CD14-positive monocyte (primary cell): ENCODE results near the gene DTX1. TPM values are rescaled to one million over a fixed set of nuclear protein-coding genes. Genes with fewer than 3 reads are reported as not detected.

Source experiments
- DNase-seq, 3 donors: peaks; one replicate each; pipeline ENCODE4 v3.0.0-alpha.2; 2011 to 2022
- H2AFZ ChIP-seq: 2 replicates; pipeline ENCODE4 v1.6.0; 2012; ENCODE audit warnings: mild to moderate bottlenecking, low read depth, low read length, inconsistent platforms; ENCODE audit not compliant: insufficient read depth, poor library complexity, severe bottlenecking
- H3K27ac ChIP-seq, 2 donors: 1 replicate in 1 of 2; 2 replicates in 1 of 2; pipeline ENCODE4 v1.5.1; 2012 to 2013; ENCODE audit warnings: low read length in 2 of 2, control low read depth in 1 of 2, inconsistent platforms in 1 of 2, low read depth in 1 of 2, mild to moderate bottlenecking in 1 of 2
- H3K27me3 ChIP-seq, 2 donors: one replicate each; pipeline versions ENCODE4 v1.6.0 to v1.6.1; 2011 to 2013; ENCODE audit warnings: low read length in 2 of 2; ENCODE audit not compliant: control insufficient read depth in 2 of 2, insufficient read depth in 2 of 2
- H3K36me3 ChIP-seq, 2 donors: replicated peaks in 1 of 2; 1 replicate in 1 of 2; 2 replicates in 1 of 2; pipeline versions ENCODE4 v1.5.1 to v1.6.1; 2012 to 2013; ENCODE audit warnings: low read length in 2 of 2, control low read depth in 1 of 2, inconsistent platforms in 1 of 2, mild to moderate bottlenecking in 1 of 2; ENCODE audit not compliant: insufficient read depth in 2 of 2, control insufficient read depth in 1 of 2
- H3K4me1 ChIP-seq, 2 donors: 1 replicate in 1 of 2; 2 replicates in 1 of 2; pipeline versions ENCODE4 v1.5.1 to v1.6.1; 2012 to 2013; ENCODE audit warnings: low read length in 2 of 2, control low read depth in 1 of 2, inconsistent platforms in 1 of 2, mild to moderate bottlenecking in 1 of 2, moderate library complexity in 1 of 2; ENCODE audit not compliant: insufficient read depth in 2 of 2, control insufficient read depth in 1 of 2
- H3K4me2 ChIP-seq: replicated peaks from 2 replicates; pipeline ENCODE3; 2012; ENCODE audit warnings: low read length, moderate library complexity, mild to moderate bottlenecking; ENCODE audit not compliant: poor library complexity, severe bottlenecking; ENCODE audit errors: extremely low read depth
- H3K4me3 ChIP-seq, 3 experiments: fragments of 200-600 bp in 1 of 3; sonication (generic) in 1 of 3; replicated peaks in 1 of 3; 1 replicate in 2 of 3; 2 replicates in 1 of 3; pipeline ENCODE4 v1.5.1; 2011 to 2013; ENCODE audit warnings: low read length in 3 of 3, mild to moderate bottlenecking in 3 of 3, control low read depth in 2 of 3, low read depth in 2 of 3, inconsistent platforms in 1 of 3, moderate library complexity in 1 of 3
- H3K79me2 ChIP-seq: 2 replicates; pipeline ENCODE4 v1.6.0; 2012; ENCODE audit warnings: mild to moderate bottlenecking, control low read depth, inconsistent platforms, low read length, moderate library complexity; ENCODE audit not compliant: insufficient read depth
- H3K9ac ChIP-seq: 2 replicates; pipeline ENCODE4 v1.6.0; 2017; ENCODE audit warnings: low read length, mild to moderate bottlenecking; ENCODE audit not compliant: insufficient read depth, poor library complexity, severe bottlenecking
- H3K9me3 ChIP-seq, 2 donors: replicated peaks in 1 of 2; 1 replicate in 1 of 2; 2 replicates in 1 of 2; pipeline versions ENCODE4 v1.5.1 to v1.6.1; 2012 to 2013; ENCODE audit warnings: low read length in 2 of 2, control low read depth in 1 of 2; ENCODE audit not compliant: control insufficient read depth in 1 of 2, insufficient read depth in 1 of 2
- H4K20me1 ChIP-seq: 2 replicates; pipeline ENCODE4 v1.6.0; 2012; ENCODE audit warnings: mild to moderate bottlenecking, low read length, control low read depth, moderate library complexity; ENCODE audit not compliant: insufficient read depth
- H3K27ac Mint-ChIP-seq, 7 donors: one replicate each; pipeline ENCODE4 v1.8.0; 2020; ENCODE audit warnings: mild to moderate bottlenecking in 7 of 7, mixed read lengths in 7 of 7, moderate library complexity in 6 of 7, inconsistent platforms in 2 of 7
- H3K27me3 Mint-ChIP-seq, 3 donors: one replicate each; pipeline ENCODE4 v1.8.0; 2021 to 2022; ENCODE audit warnings: low read depth in 3 of 3, mild to moderate bottlenecking in 3 of 3, mixed read lengths in 3 of 3, moderate library complexity in 3 of 3, inconsistent platforms in 1 of 3
- H3K36me3 Mint-ChIP-seq, 2 donors: one replicate each; pipeline ENCODE4 v1.8.0; 2020; ENCODE audit warnings: mixed read lengths in 2 of 2, inconsistent platforms in 1 of 2, mild to moderate bottlenecking in 1 of 2
- H3K4me1 Mint-ChIP-seq: one replicate; pipeline ENCODE4 v1.8.0; 2020; ENCODE audit warnings: mild to moderate bottlenecking, mixed read lengths
- H3K4me3 Mint-ChIP-seq, 2 donors: one replicate each; pipeline ENCODE4 v1.8.0; 2020; ENCODE audit warnings: mild to moderate bottlenecking in 2 of 2, mixed read lengths in 2 of 2, moderate library complexity in 1 of 2
- H3K9me3 Mint-ChIP-seq, 7 donors: one replicate each; pipeline ENCODE4 v1.8.0; 2020 to 2022; ENCODE audit warnings: mixed read lengths in 7 of 7, mild to moderate bottlenecking in 6 of 7, moderate library complexity in 6 of 7, inconsistent platforms in 2 of 7
- CTCF ChIP-seq: fragments of 200-600 bp; IDR thresholded peaks from one replicate; pipeline ENCODE4 v1.8.0; 2022; ENCODE audit warnings: antibody characterized with exemption, mild to moderate bottlenecking
- WGBS: methylation state at CpG from one replicate; pipeline ENCODE4 v1.1.5; 2013; ENCODE audit warnings: missing lambda C conversion rate; ENCODE audit not compliant: insufficient coverage; 5-methylcytosine and 5-hydroxymethylcytosine counted together
- intact Hi-C, 2 donors: fragments of 100-400 bp; cut with micrococcal nuclease; formaldehyde crosslinking; loops; one replicate each; pipeline versions ENCODE4 v1.15.0 to v1.15.1; 2023
- polyA minus RNA-seq: library from RNA; depleted of rRNA, polyadenylated mRNA; stranded (reverse); fragments of >200 nt; gene quantifications from 2 replicates; pipeline ENCODE4 v1.2.3, GENCODE V29; 2012
- polyA plus RNA-seq, 3 donors: library from polyadenylated mRNA; depleted of rRNA in 1 of 3; unstranded in 2 of 3; stranded (reverse) in 1 of 3; fragments of 300-500 nt in 2 of 3; fragments of >200 nt in 1 of 3; fragmentation: Illumina TruSeq in 2 of 3; gene quantifications; 1 replicate in 2 of 3; 2 replicates in 1 of 3; pipeline ENCODE4 v1.2.3, GENCODE V29; 2012 to 2021
- total RNA-seq, 12 experiments: library from RNA in 1 of 12; stranded (reverse) in 1 of 12; fragments of 120-200 nt in 1 of 12; gene quantifications; one replicate each; pipeline ENCODE4 v1.2.4 and lab custom pipeline; 2013 to 2026; ENCODE audit warnings: mixed read lengths in 6 of 12, inconsistent platforms in 1 of 12

DTX1 gene
- 0.19 TPM for total RNA-seq (2013)
- polyA plus RNA-seq (under 1 TPM in 2 of 3 donors, not detected in 1; 0.04 TPM), polyA minus RNA-seq (0.08 TPM in 1 of 2 replicates, not detected in the other), total RNA-seq (lab: John Stamatoyannopoulos, UW) (0 to 1.6 (median 0.12) reads per million in 11 experiments)

GRCh38 chr12:113056631-113057488 is at the start of gene DTX1:
Gene DTX1 (plus strand): TSS chr12:113056730. CDS start chr12:113058193, 1,463 bp downstream.
- Mint-ChIP-seq H3K27ac (no peak within 1 kb of the TSS), H3K9me3 (peaks cover 0 to 4% (median 0%) of the 10 kb centered on the region in 7 donors), H3K27me3 (peaks cover 31 to 56% (median 43%) of the 10 kb centered on the region in 3 donors), H3K4me1 (peaks cover 4% of the 10 kb centered on the region), H3K4me3 (peak within 1 kb of the TSS; percentile 3 to 72), H3K36me3 (no peaks in the 10 kb centered on the region)
- Histone ChIP-seq H4K20me1 (no peaks in the 10 kb centered on the region), H3K4me1 (no peaks in the 10 kb centered on the region), H3K9me3 (no peaks in the 10 kb centered on the region), H3K27ac (no peak within 1 kb of the TSS), H3K4me2 (no peak within 1 kb of the TSS), H3K79me2 (no peaks in the 10 kb centered on the region), H3K9ac (no peak within 1 kb of the TSS), H3K36me3 (no peaks in the 10 kb centered on the region), H3K27me3 (peaks cover 34 to 40% of the 10 kb centered on the region in 2 donors), H3K4me3 (no peak within 1 kb of the TSS), H2AFZ (peak within 1 kb of the TSS; percentile 41)
- TF ChIP-seq CTCF = no peak
- no peak for DNase-seq
- 1% methylated on average over 78 of the region's 94 CpGs for WGBS
- intact Hi-C loops = no loop called here

GRCh38 chr12:113007166-113007565 is 49.4 kb upstream of the DTX1 start:
- Histone ChIP-seq H3K4me2 (no peak overlapping the region), H3K9ac (no peak overlapping the region), H3K27ac (no peak overlapping the region), H3K79me2 (no peaks in the 10 kb centered on the region), H2AFZ (no peak overlapping the region), H3K4me1 (no peaks in the 10 kb centered on the region), H3K27me3 (no peaks in the 10 kb centered on the region), H3K4me3 (no peak overlapping the region), H4K20me1 (no peaks in the 10 kb centered on the region), H3K9me3 (peaks cover 13 to 19% of the 10 kb centered on the region in 2 donors), H3K36me3 (peaks cover 90 to 96% of the 10 kb centered on the region in 2 donors)
- intact Hi-C loops = no loop called here
- TF ChIP-seq CTCF = no peak
- no peak for DNase-seq
- H3K9me3 Mint-ChIP-seq = peaks cover 10 to 27% (median 16%) of the 10 kb centered on the region in 7 donors
- H3K27ac Mint-ChIP-seq = no peak overlapping the region
- H3K4me3 Mint-ChIP-seq = no peak overlapping the region
- H3K36me3 Mint-ChIP-seq = peaks cover 89 to 98% of the 10 kb centered on the region in 2 donors
- H3K27me3 Mint-ChIP-seq = no peaks in the 10 kb centered on the region
- 100% methylated on average over 4 of the region's 4 CpGs for WGBS
- no peaks in the 10 kb centered on the region for H3K4me1 Mint-ChIP-seq
